T47D (cell line): ENCODE results near the gene S100A7.
"Not testable (repeated sequence)": the region's sequence is repeated elsewhere in the genome, so short reads cannot be mapped to it uniquely, and the experiment has no call there.

ENCODE experiments used
- DNase-seq, 2 experiments: peaks; one replicate each; pipeline versions ENCODE4 v3.0.0 to v3.0.0-alpha.2; 2011 to 2012; ENCODE audit warnings: low read depth in 1 of 2, low spot score in 1 of 2
- JUND ChIP-seq: IDR thresholded peaks from 2 replicates; pipeline ENCODE4 v1.6.1; 2012; ENCODE audit warnings: low read depth
- in situ Hi-C: cut with HindIII; loops from 2 replicates; pipeline ENCODE4 v1.10.0; 2016; ENCODE audit warnings: low sequenced_read_pairs, low pct_unique_long_range_greater_than_20kb

S100A7 gene

DNA sequence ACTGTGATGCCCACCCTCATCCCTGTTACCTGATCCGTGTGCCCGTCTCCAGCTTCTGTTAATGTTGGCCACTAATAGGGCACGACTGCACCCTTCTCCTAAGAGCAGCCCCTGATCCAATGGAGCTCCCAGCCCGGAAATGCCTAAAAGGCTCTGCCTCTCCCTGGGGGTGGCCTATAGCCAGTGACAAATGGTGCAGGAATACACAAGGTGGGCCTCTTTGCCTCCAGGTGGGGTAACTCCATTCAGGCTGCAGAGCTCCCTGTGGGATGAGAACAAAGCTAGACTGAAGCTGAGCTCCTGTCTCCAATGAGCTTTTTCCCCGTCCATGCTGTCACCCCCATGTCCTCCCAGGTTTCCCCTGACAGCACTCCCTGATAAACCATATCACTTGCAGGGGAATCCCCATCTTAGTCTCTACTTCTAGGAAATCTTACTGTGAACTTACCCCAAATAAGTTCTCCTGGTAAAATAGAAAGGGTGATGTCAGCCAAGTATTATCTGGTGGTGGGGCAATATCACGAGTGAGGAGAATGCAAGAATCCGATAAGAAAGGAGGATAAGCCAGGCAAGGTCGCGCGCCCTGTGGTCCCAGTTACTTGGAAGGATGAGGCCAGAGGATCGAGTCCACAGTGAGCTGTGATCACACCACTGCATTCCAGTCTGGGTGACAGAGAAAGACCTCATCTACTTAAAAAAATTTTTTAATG, 25.6 kb downstream of the S100A7 start:
- in situ Hi-C loops: no loop called here
- DNase-seq: no peak
- TF ChIP-seq JUND: no peak

DNA sequence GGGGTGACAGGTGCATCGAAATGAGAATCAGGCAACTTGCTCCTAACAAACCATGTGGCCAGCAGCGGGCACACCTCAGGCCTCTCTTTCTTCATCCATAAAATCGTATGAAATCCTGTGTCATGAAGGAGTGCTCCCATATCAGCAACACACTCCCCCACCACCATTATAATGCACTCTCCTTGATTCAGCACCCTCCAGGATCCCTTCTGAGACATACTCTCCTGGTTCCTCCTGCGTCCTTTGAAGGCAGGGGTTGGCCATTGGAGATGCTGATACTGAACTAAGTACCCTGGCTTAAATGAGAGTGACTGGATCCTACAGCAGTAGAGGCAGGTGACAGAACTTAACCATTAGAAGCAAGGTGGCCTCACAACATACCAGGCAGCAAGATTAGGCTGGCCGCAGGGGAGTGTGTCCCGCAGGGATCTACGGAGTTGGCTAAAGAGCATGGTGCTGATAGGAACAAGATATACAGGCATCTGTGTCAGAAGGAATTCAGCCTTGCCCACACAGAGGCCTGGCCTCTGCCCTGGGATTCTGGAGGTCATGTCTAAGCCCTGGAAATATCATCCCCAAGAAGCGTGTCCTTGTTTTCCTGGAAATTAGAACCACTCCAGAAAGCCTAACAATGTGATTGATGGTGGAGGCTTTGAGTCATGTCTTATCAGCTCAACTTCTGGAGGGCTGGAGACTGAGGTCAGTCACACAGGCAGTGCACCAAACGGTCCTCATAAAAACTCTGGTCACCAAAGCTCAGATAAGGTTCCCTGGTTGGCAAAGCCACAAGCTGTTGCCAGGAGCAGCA, 27.4 kb downstream of the S100A7 start:
- in situ Hi-C loops: no loop called here
- no peak for TF ChIP-seq JUND
- no peak for DNase-seq

DNA sequence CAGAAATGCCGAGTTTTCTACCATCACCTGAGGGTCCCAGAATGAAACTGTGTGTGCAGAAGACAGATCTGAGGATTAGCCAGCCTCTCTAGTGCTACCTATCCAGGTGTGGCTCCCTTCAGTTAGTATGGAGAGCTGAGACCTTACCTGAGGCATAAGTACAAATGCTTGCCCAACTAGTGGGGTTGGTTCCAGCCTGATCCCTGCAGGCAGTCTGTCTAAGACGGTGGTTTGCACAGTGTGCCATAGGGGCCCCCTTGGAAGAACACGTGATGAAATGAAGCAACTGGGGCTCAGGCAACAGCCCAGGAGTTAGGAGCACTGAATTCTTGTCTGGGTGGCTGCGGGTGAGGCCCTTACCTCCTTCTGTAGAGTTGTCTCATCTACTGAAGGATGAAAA, 28.5 kb downstream of the S100A7 start:
- in situ Hi-C loops: no loop called here
- DNase-seq: peak in 1 of 2 experiments; percentile 10
- TF ChIP-seq JUND: no peak

GRCh38 chr1:153431427-153431826, 29.0 kb downstream of the S100A7 start:
- TF ChIP-seq JUND: no peak
- no peak for DNase-seq
- in situ Hi-C loops: no loop called here

DNA sequence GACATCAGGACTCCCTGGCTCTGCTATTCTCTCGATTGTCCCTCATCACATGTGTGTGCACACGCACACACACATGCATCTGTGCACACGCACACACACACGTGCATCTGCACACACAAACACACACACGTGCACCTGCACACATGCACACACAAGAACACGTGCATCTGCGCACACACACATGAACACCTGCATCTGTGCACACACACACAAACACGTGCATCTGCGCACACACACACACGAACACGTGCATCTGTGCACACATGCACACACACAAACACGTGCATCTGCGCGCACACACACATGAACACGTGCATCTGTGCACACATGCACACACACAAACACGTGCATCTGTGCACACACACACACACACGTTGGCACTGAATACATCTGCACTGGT, 29.4 kb downstream of the S100A7 start:
- no peak for DNase-seq
- TF ChIP-seq JUND: no peak
- in situ Hi-C loops: no loop called here

DNA sequence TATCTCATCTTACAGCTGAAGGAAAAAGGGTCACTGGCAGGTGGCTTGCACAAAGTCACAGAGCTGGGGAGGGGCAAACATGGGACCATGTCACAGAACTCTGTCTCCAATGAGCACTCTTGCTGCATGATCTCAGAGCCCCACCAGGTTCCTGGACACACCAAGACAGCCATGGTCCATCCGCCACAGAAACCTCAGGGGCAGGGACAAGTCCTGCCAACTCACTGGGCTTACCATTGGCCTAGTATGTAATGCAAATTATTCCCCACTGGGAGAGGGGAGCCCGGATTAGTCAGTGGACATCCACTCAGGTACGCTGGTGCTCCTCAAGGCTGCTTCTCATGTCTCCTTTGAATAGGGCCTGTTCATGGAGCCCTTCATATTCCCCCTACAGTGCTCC, 29.9 kb downstream of the S100A7 start:
- in situ Hi-C loops: no loop called here
- TF ChIP-seq JUND: no peak
- no peak for DNase-seq

DNA sequence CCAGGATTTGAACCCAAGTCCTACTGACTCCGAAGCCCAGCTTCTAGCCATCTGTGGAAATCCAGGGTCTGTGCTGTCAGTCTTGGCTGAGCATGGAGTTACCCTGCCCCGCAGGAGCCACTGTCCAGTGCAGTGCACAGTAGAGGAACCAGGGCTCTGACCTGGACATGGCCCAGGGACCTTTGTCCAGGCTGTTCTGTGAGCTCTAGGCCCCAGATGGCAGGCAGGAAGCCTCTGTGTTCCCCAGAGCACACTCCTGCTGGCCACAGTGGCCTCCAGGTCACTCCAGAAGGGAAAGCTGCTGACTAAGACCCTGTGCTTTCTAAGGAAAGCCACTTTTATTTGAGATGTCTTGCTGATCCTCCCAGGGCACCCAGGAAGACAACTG, 30.3 kb downstream of the S100A7 start:
- TF ChIP-seq JUND: no peak
- DNase-seq: no peak
- in situ Hi-C loops: no loop called here

DNA sequence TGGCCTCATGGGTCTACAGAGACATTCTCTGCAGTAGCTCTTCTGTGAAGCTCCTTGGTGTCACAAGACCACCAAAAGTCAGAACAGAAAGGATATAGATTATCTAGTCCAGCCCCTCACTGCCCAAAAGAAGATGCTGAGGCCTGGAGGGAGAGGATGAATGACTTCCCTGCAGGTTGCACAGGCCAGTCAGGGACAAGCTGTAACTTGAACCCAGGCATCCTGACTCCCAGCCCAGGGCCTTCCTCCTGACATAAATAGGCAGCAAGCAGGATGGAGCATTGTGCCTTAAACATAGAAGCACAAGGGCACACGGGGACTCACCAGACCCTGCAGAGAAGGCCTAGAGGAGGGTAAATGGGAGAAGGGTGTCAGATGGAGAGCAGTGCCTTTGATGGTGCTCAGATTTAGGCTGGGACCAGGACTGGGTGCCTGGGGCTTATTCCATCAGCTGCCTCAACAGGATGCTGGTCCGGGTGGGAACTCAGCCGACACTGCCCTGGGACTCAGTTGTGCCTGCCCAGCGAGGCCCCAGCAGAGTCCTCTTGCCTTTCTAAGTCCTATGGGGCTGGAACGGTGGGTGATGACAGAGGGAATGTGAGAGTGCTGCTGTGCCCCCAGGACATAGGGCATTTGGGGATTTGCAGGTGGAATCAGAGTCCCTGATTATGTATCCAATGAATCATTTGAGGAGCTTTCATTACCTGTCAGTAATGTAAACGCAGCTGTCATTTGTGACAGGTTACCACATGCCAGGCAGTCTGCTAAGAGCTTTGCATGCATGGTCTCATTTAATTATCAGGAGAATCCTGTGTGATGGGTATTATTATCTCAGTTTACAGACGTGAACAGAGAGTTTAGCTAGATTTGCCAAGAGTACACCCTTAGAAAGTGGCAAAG, 30.9 kb downstream of the S100A7 start:
- DNase-seq: no peak
- in situ Hi-C loops: no loop called here
- TF ChIP-seq JUND: no peak

DNA sequence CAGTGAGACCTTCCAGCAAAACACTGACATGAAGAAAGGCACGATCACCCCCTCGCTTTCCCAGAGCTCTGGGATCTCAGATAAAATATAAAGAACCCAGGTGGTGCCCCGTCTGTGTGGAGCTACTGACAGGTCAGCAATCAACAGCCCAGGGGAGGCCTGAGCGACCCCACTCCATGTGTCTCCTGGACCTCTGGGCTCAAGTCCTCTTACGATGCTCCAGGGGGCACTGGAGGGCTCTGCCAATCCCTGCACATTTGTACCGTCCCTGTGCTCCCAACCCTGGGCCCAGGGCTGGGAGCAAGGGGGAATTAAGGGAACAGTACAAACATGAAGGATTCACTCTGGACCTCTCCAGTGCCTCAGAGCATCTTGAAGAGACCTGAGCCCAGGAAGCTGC, 31.7 kb downstream of the S100A7 start:
- in situ Hi-C loops: no loop called here
- no peak for TF ChIP-seq JUND
- no peak for DNase-seq

DNA sequence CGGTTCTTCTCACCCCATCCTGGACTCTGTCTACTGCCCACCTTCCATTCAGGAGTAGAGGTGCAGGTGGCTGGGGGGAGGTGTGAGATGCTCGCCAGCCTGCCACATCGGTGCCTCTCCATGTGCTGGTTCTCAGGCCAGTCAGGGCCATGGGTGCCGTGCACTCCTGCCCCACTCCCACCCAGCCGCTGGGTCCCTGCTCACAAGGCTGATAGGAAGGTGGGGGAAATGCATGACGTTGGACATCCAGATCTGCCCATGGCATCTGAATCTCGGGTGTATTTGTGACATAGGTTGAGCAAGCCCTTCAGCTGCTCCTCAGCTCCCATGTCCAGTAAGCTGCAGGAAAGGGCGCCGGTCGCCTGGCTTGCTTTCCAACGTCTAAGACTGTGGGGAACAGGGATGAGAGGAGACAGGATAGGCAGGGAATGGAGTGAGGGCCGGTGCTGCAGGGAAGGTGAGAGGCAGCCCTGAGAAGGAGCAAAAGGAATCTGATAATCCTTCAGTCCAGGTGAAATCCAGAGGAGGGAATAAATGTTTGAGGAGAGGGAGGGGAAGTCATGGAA, 32.3 kb downstream of the S100A7 start:
- no peak for TF ChIP-seq JUND
- in situ Hi-C loops: no loop called here
- DNase-seq: no peak

DNA sequence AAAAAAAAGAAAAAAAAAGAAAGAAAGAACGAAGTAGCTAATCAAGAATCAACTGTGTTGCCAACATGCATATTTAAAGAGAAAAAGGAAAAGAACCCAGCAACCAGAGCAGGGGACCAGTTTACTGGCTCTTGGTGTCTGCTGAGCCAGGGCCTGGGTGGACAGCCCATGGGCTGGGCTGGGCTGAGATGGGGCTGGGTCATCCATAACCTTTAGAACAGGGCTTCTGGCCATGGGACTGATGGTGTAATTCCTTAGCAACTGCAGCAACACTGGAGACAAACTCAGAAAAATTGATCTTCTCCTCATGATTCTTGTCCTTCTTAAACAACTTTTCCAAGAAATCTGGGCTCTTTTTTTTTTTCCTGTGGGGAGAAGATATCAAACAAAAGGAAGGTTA, 33.6 kb downstream of the S100A7 start:
- no peak for DNase-seq
- in situ Hi-C loops: no loop called here

GRCh38 chr1:153422450-153423068, 37.9 kb downstream of the S100A7 start:
- in situ Hi-C loops: no loop called here
- DNase-seq: peak; percentile 74 to 85
- TF ChIP-seq JUND: no peak

More for the DNA sequence above, 33.6 kb downstream of the S100A7 start:
- TF ChIP-seq JUND: no peak

DNA sequence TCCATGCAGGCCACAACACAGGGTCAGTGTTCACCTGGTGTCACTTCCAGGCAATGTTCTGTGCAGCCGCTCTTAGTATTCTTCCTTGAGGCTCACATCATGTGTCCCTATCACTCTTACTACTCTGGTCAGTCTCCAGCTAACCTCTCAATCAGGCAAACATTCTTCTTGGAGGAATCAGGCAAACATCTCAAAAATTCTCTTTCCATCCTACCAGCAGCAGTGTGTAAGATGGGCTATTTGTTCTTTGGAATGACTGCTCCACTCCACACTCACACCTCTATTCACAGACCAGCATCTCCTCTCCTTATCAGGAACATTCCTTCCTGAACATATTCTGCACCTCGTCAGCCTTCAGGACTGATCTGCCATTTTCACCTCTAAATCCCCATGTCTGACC, 40.1 kb downstream of the S100A7 start:
- no peak for TF ChIP-seq JUND
- DNase-seq: no peak
- in situ Hi-C loops: no loop called here

GRCh38 chr1:153419436-153419793, 41.0 kb downstream of the S100A7 start:
- DNase-seq, in situ Hi-C loops: not testable (repeated sequence)

- DNase-seq, in situ Hi-C loops: not testable (repeated sequence)
These were observed 41.6 kb downstream of the S100A7 start for GRCh38 chr1:153418758-153419435.
